ENCODE results near the gene ARRDC2. TPM values are rescaled to one million over a fixed set of nuclear protein-coding genes. Genes with fewer than 3 reads are reported as not detected.

ARRDC2 gene
- total and polyA plus RNA-seq, 9 of the 15 experiments (the other 6 are each of a cell fraction or from before 2014, with no cell fraction given): 1.9 to 27.4 (median 15.2) TPM

GRCh38 chr19:17996826-17997316, 11.1 kb upstream of the ARRDC2 start (continued):
- no peak for TF ChIP-seq DDX20 (tag; IDR thresholded peaks at IDR 0.05; ENCODE audit: low read depth)
- 0 out of 4 replicates have a peak, but pooled peaks of 1 of the 2 experiments have one; percentile 49 for TF ChIP-seq TEAD1 (CRISPR knock-in tag; IDR thresholded peaks at IDR 0.05)
- TF ChIP-seq ETV5 (CRISPR knock-in tag; IDR thresholded peaks at IDR 0.05; ENCODE audit: low read depth): no peak
- TF ChIP-seq U2AF1 (optimal IDR thresholded peaks at IDR 0.05; ENCODE audit: low read depth, low read length): no peak
- no peak for TF ChIP-seq HES1 (IDR thresholded peaks at IDR 0.05; ENCODE audit: low read depth)
- no peak for TF ChIP-seq SIRT6 (IDR thresholded peaks at IDR 0.05; ENCODE audit: low read depth, low read length)
- 0 out of 2 replicates have a peak, but pooled peaks have one; percentile 35 for TF ChIP-seq JUND (IDR thresholded peaks at IDR 0.05; ENCODE audit: borderline replicate concordance, low read depth, low read length)
- TF ChIP-seq JUND (tag; IDR thresholded peaks at IDR 0.05; ENCODE audit: borderline replicate concordance, low read depth, low read length): no peak
- no peak for TF ChIP-seq COPS2 (conservative IDR thresholded peaks at IDR 0.05)
- no peak for TF ChIP-seq FUS (optimal IDR thresholded peaks at IDR 0.05; ENCODE audit: low read depth, low read length)
- 0 out of 2 replicates have a peak, but pooled peaks have one; percentile 19 for TF ChIP-seq ZNF143 (CRISPR knock-in tag; IDR thresholded peaks at IDR 0.05)
- TF ChIP-seq TBP (optimal IDR thresholded peaks at IDR 0.05; ENCODE audit: low read depth, low read length): peak; percentile 32
- no peak for TF ChIP-seq ESRRA (IDR thresholded peaks at IDR 0.05; ENCODE audit: borderline replicate concordance, low read depth)
- TF ChIP-seq TGIF2 (CRISPR knock-in tag; IDR thresholded peaks at IDR 0.05): no peak
- TF ChIP-seq MNT (conservative IDR thresholded peaks at IDR 0.05): no peak
- peak; percentile 51; the same call in 1 of the 2 replicates for TF ChIP-seq CREM (IDR thresholded peaks at IDR 0.05; ENCODE audit: low read depth)
- no peak for TF ChIP-seq MED1 (CRISPR knock-in tag; IDR thresholded peaks at IDR 0.05; ENCODE audit: borderline replicate concordance)
- TF ChIP-seq ZNF583 (CRISPR knock-in tag; IDR thresholded peaks at IDR 0.05): no peak
- TF ChIP-seq KLF13 (tag; IDR thresholded peaks at IDR 0.05; ENCODE audit: borderline replicate concordance, low read depth): 0 out of 2 replicates have a peak, but pooled peaks have one; percentile 19
- no peak for TF ChIP-seq MCM5 (IDR thresholded peaks at IDR 0.05; ENCODE audit: low read depth)
- peak; percentile 99 for TF ChIP-seq SMC3 (conservative IDR thresholded peaks at IDR 0.05; ENCODE audit: insufficient read depth, low read depth, low read length)
- TF ChIP-seq ZFP36 (IDR thresholded peaks at IDR 0.05; ENCODE audit: low read depth, low read length, partially characterized antibody): no peak
- TF ChIP-seq NR2C2 (CRISPR knock-in tag; IDR thresholded peaks at IDR 0.05): no peak
- no peak for TF ChIP-seq NR2C2 (tag; IDR thresholded peaks at IDR 0.05)
- no peak for TF ChIP-seq ZSCAN29 (IDR thresholded peaks at IDR 0.05)
- peak; percentile 29 to 48; a peak in 1 of 4 replicates for TF ChIP-seq MAZ (CRISPR knock-in tag; conservative IDR thresholded peaks at IDR 0.05 in 1 of 2, IDR thresholded peaks at IDR 0.05 in 1 of 2)
- 0 out of 4 replicates have a peak, but pooled peaks of 1 of the 2 experiments have one; percentile 9 for TF ChIP-seq MLLT1 (IDR thresholded peaks at IDR 0.05)
